Type B pancreatic cell (in vitro differentiated cells): ENCODE data around the gene TMEM63A. TPM values are rescaled to one million over a fixed set of nuclear protein-coding genes. Genes with fewer than 3 reads are reported as not detected.

Experiments used
- DNase-seq: peaks from one replicate; pipeline ENCODE4 v3.0.0; 2021; ENCODE audit warnings: mixed read lengths; ENCODE audit not compliant: unreplicated experiment; ENCODE audit errors: extremely low spot score
- H3K27ac Mint-ChIP-seq: 2 replicates; pipeline ENCODE4 v1.8.0; 2021; ENCODE audit warnings: mild to moderate bottlenecking, mixed read lengths
- H3K27me3 Mint-ChIP-seq: 2 replicates; pipeline ENCODE4 v1.8.0; 2021; ENCODE audit warnings: mixed read lengths
- H3K36me3 Mint-ChIP-seq: 2 replicates; pipeline ENCODE4 v1.8.0; 2021; ENCODE audit warnings: mixed read lengths
- H3K4me1 Mint-ChIP-seq: one replicate; pipeline ENCODE4 v1.8.0; 2021; ENCODE audit warnings: mixed read lengths; ENCODE audit not compliant: unreplicated experiment
- H3K4me3 Mint-ChIP-seq: 2 replicates; pipeline ENCODE4 v1.8.0; 2021; ENCODE audit warnings: mild to moderate bottlenecking, mixed read lengths
- H3K9me3 Mint-ChIP-seq: 2 replicates; pipeline ENCODE4 v1.8.0; 2021; ENCODE audit warnings: mixed read lengths
- CTCF ChIP-seq: fragments of 200-600 bp; sonication (generic); conservative IDR thresholded peaks from 2 replicates; pipeline ENCODE4 v1.5.0; 2021; ENCODE audit warnings: antibody characterized with exemption, mild to moderate bottlenecking
- total RNA-seq: library from RNA; stranded (reverse); gene quantifications from 2 replicates; pipeline ENCODE4 v1.2.1, GENCODE V29; 2021; ENCODE audit warnings: low replicate concordance

The TMEM63A gene
- total RNA-seq, 1 donor from 2014 or later: 63.3 TPM

- DNase-seq: no peak
- Mint-ChIP-seq H3K4me1 (peaks cover 4% of the 10 kb centered on the region), H3K27me3 (no peaks in the 10 kb centered on the region), H3K4me3 (no peak overlapping the region), H3K9me3 (no peaks in the 10 kb centered on the region), H3K27ac (no peak overlapping the region), H3K36me3 (no peaks in the 10 kb centered on the region)
- TF ChIP-seq CTCF: no peak
Observed at GRCh38 chr1:225906467-225906866, 24.3 kb upstream of the TMEM63A start.

- DNase-seq: no peak
- no peaks in the 10 kb centered on the region for H3K36me3 Mint-ChIP-seq
- peaks cover 6% of the 10 kb centered on the region for H3K4me1 Mint-ChIP-seq
- TF ChIP-seq CTCF: no peak
- no peak overlapping the region for H3K4me3 Mint-ChIP-seq
- H3K27me3 Mint-ChIP-seq: no peaks in the 10 kb centered on the region
- no peaks in the 10 kb centered on the region for H3K9me3 Mint-ChIP-seq
- H3K27ac Mint-ChIP-seq: no peak overlapping the region
Observed at GRCh38 chr1:225903623-225904022, 21.4 kb upstream of the TMEM63A start.

- Mint-ChIP-seq H3K27me3 (no peaks in the 10 kb centered on the region), H3K9me3 (no peaks in the 10 kb centered on the region), H3K36me3 (no peaks in the 10 kb centered on the region), H3K4me3 (no peak overlapping the region), H3K4me1 (peaks cover 10% of the 10 kb centered on the region), H3K27ac (no peak overlapping the region)
- DNase-seq: no peak
- TF ChIP-seq CTCF: no peak
Observed at GRCh38 chr1:225899044-225899925, 17.1 kb upstream of the TMEM63A start.

- peaks cover 10% of the 10 kb centered on the region for H3K4me1 Mint-ChIP-seq
- H3K27ac Mint-ChIP-seq: no peak overlapping the region
- H3K27me3 Mint-ChIP-seq: no peaks in the 10 kb centered on the region
- H3K4me3 Mint-ChIP-seq: no peak overlapping the region
- no peaks in the 10 kb centered on the region for H3K36me3 Mint-ChIP-seq
- no peaks in the 10 kb centered on the region for H3K9me3 Mint-ChIP-seq
- no peak for TF ChIP-seq CTCF
- no peak for DNase-seq
Observed at GRCh38 chr1:225897595-225898514, 15.7 kb upstream of the TMEM63A start.

- Mint-ChIP-seq H3K36me3 (no peaks in the 10 kb centered on the region), H3K4me3 (no peak overlapping the region), H3K27ac (no peak overlapping the region), H3K9me3 (no peaks in the 10 kb centered on the region), H3K4me1 (peaks cover 10% of the 10 kb centered on the region), H3K27me3 (no peaks in the 10 kb centered on the region)
- no peak for TF ChIP-seq CTCF
- DNase-seq: no peak
Observed at GRCh38 chr1:225896937-225897549, 14.9 kb upstream of the TMEM63A start.
